Spleen (tissue), 7 donors: ENCODE measurements around the gene FAM76B.

ENCODE experiments used
- CTCF ChIP-seq, 11 experiments: fragments of 200-600 bp in 7 of 11; fragments of 450-650 bp in 4 of 11; sonication (generic) in 4 of 11; IDR thresholded peaks in 8 of 11; conservative IDR thresholded peaks in 3 of 11; 1 replicate in 7 of 11; 2 replicates in 4 of 11; pipeline versions ENCODE4 v1.4.0 to v1.8.0; 2016 to 2021; ENCODE audit warnings: antibody characterized with exemption in 11 of 11, inconsistent platforms in 4 of 11, mild to moderate bottlenecking in 1 of 11
- POLR2A ChIP-seq, 3 donors: fragments of 450-650 bp; IDR thresholded peaks; one replicate each; pipeline ENCODE4 v1.5.1; 2017; ENCODE audit warnings: antibody characterized with exemption in 3 of 3, mild to moderate bottlenecking in 1 of 3
- donor health status: DM: no; HTN: no; CAD: no; lungs with moderate emphysema.
- donor health status: DM: no; HTN: no; CAD: no.
- donor health status: DM: no; HTN: no; CAD: no.

- TF ChIP-seq CTCF (IDR thresholded peaks at IDR 0.05 in 8 of 11, conservative IDR thresholded peaks at IDR 0.05 in 3 of 11) (no peak), POLR2A (IDR thresholded peaks at IDR 0.05) (no peak)
Measured at GRCh38 chr11:95762534-95762933, 27.0 kb downstream of the FAM76B start.
